Neural cell (in vitro differentiated cells): ENCODE measurements around the gene HP.

Source experiments
- EZH2 ChIP-seq: fragments of 200-600, 300-800 bp; shearing (Covaris generic), sonication (generic); IDR thresholded peaks from 2 replicates; pipeline ENCODE4 v1.6.1; 2014; ENCODE audit warnings: antibody characterized with exemption, low read length, borderline replicate concordance, mild to moderate bottlenecking; ENCODE audit not compliant: insufficient read depth, poor library complexity, severe bottlenecking
- MXI1 ChIP-seq: fragments of 450-650 bp; conservative IDR thresholded peaks from 2 replicates; pipeline ENCODE4 v1.6.1; 2014; ENCODE audit warnings: antibody characterized with exemption, mild to moderate bottlenecking; ENCODE audit not compliant: poor library complexity, severe bottlenecking
- POLR2AphosphoS5 ChIP-seq: IDR thresholded peaks from 2 replicates; pipeline ENCODE4 v1.6.1; 2012
- TF ChIP-seq, protein P1 (sequence below): fragments of 450-650 bp; IDR thresholded peaks from 2 replicates; pipeline ENCODE4 v1.5.1; 2014; ENCODE audit warnings: antibody characterized with exemption, mild to moderate bottlenecking, moderate library complexity; ENCODE audit not compliant: poor library complexity, severe bottlenecking

DNA sequence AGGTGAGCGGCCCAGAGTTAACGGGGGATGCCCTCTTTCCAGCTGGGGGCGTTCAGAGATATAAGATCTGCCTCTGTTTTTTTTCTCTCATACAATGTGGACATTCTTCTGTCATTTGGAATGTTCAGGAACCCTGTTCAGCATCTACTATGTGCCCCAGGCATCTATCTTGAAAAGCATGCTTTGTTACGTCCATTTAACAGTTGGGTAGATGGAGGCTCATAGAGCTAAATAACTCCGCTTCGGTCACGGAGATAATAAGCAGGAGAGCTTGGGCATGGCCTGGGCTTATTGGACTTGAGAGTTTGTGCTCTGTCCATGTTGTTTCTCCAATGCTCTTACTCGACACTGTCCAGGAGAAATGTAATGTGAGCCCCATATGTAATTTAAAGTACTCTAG lies 39.6 kb upstream of the HP start:
- TF ChIP-seq, protein P1, sequence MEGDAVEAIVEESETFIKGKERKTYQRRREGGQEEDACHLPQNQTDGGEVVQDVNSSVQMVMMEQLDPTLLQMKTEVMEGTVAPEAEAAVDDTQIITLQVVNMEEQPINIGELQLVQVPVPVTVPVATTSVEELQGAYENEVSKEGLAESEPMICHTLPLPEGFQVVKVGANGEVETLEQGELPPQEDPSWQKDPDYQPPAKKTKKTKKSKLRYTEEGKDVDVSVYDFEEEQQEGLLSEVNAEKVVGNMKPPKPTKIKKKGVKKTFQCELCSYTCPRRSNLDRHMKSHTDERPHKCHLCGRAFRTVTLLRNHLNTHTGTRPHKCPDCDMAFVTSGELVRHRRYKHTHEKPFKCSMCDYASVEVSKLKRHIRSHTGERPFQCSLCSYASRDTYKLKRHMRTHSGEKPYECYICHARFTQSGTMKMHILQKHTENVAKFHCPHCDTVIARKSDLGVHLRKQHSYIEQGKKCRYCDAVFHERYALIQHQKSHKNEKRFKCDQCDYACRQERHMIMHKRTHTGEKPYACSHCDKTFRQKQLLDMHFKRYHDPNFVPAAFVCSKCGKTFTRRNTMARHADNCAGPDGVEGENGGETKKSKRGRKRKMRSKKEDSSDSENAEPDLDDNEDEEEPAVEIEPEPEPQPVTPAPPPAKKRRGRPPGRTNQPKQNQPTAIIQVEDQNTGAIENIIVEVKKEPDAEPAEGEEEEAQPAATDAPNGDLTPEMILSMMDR, result no peak
- no peak for TF ChIP-seq EZH2
- TF ChIP-seq POLR2AphosphoS5, result no peak
- no peak for TF ChIP-seq MXI1
